ENCODE measurements around the gene ST3GAL3.

GRCh38 chr1:43747736-43748135 is 40.4 kb downstream of the ST3GAL3 start:
- no peak for TF ChIP-seq CTCF (IDR thresholded peaks at IDR 0.05; ENCODE audit: poor library complexity)
- no peak for TF ChIP-seq EZH2 (IDR thresholded peaks at IDR 0.05; ENCODE audit: borderline replicate concordance)
- TF ChIP-seq EZH2phosphoT487 (IDR thresholded peaks at IDR 0.05; ENCODE audit: low read depth, severe bottlenecking, unreplicated experiment): no peak

Data from hepatocyte (in vitro differentiated cells).